NCI-H2107 (cell line): Measurements from ENCODE around the gene SNUPN.
"Not testable (repeated sequence)": the region's sequence is repeated elsewhere in the genome, so short reads cannot be mapped to it uniquely, and the experiment has no call there.

ENCODE experiments used
- DNase-seq: peaks from one replicate; lab custom pipeline; 2025; lab: John Stamatoyannopoulos, UW

The SNUPN gene

GRCh38 chr15:75637245-75638009 lies 11.9 kb upstream of the SNUPN start:
- no peak for DNase-seq

GRCh38 chr15:75636026-75636425 lies 10.5 kb upstream of the SNUPN start:
- DNase-seq, result no peak

- DNase-seq, result not testable (repeated sequence)
These were observed 8.4 kb upstream of the SNUPN start for GRCh38 chr15:75633922-75634321.

GRCh38 chr15:75631935-75632334 lies 6.4 kb upstream of the SNUPN start:
- no peak for DNase-seq

- no peak for DNase-seq
These were observed 3.0 kb downstream of the SNUPN start for GRCh38 chr15:75622505-75622904.

GRCh38 chr15:75620841-75621391 lies 4.6 kb downstream of the SNUPN start:
- no peak for DNase-seq

- no peak for DNase-seq
These were observed 5.3 kb downstream of the SNUPN start for GRCh38 chr15:75620058-75620820.

- DNase-seq, result no peak
These were observed 8.8 kb downstream of the SNUPN start for GRCh38 chr15:75616766-75617165.

- DNase-seq, result no peak
These were observed 18.5 kb downstream of the SNUPN start for GRCh38 chr15:75606711-75607699.

GRCh38 chr15:75606026-75606425 lies 19.5 kb downstream of the SNUPN start:
- DNase-seq, result no peak

GRCh38 chr15:75599401-75599800 lies 26.1 kb downstream of the SNUPN start:
- DNase-seq, result no peak

GRCh38 chr15:75598361-75598760 lies 27.2 kb downstream of the SNUPN start:
- DNase-seq, result no peak

GRCh38 chr15:75597667-75598341 lies 27.7 kb downstream of the SNUPN start:
- no peak for DNase-seq

- no peak for DNase-seq
These were observed 28.7 kb downstream of the SNUPN start for GRCh38 chr15:75596703-75597345.

- DNase-seq, result no peak
These were observed 31.2 kb downstream of the SNUPN start for GRCh38 chr15:75594276-75594675.

- no peak for DNase-seq
These were observed 33.7 kb downstream of the SNUPN start for GRCh38 chr15:75591655-75592364.

GRCh38 chr15:75590239-75590638 lies 35.3 kb downstream of the SNUPN start:
- DNase-seq, result no peak

- DNase-seq, result no peak
These were observed 36.5 kb downstream of the SNUPN start for GRCh38 chr15:75589071-75589470.

- DNase-seq, result not testable (repeated sequence)
These were observed 39.1 kb downstream of the SNUPN start for GRCh38 chr15:75586422-75586821.

- DNase-seq, result no peak
These were observed 41.4 kb downstream of the SNUPN start for GRCh38 chr15:75584121-75584520.
